GDM1 (cell line): ENCODE results near the gene CCR9.

ENCODE experiments used
- DNase-seq: peaks from one replicate; lab custom pipeline; 2025; lab: John Stamatoyannopoulos, UW

The CCR9 gene

DNA sequence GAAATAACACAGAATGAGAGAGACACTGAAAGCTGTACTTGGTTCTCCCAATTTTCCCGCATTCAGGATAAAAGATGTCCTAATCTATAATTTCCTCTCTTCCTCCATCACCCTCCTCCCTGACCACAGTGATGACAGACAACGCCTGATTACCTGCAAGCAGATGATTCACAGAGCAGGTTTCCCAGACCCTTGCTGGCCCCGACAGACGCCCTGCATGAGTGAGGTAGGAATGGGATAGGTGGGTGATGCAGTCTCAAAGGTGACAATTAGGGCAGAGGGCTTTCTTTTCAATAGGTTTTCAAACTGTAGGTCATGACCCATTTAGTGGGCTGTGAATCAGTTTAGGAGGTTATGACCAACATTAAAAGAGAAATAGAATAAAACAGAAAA, 51.7 kb downstream of the CCR9 start:
- DNase-seq: no peak

DNA sequence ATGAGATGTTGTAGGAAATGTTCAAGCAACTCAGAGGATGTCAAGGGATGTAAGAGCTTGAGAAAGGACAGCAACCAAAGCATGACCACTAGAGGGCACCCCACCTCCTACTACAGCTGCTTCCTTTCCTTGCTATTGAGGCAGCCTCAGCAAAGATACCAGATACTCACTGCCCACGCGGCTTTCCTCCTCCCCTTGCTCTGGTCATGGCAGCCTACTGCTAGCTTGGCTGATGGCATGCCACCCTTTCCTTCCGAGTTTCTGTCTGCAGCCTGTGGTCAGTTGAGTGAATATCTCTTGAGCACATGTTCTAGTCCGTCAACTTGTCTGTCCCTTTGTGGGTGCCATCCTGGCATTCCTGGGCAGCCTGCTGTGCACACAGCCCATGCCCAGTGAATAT, 52.5 kb downstream of the CCR9 start:
- peak; percentile 76 for DNase-seq

DNA sequence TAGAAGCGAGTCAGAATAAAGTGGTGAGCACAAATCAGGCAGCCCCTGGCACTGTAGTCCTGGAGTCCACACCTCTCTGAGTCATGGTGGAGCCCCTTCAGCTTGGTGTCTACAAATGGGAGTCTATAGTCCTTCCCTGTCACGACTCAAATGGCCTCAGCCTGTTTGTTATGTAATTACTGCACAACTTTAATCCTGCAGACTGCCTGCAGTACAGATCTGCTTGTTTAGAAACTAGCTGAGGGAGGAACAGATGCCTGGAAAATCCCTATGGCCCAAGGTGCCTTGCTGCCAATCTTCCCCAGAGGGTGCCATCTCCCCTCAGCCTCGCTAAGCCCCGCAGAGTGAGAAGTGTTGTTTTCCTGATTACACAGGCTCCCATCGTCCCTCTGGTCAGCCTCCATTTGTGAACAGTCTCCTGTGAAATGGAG, 53.0 kb downstream of the CCR9 start:
- DNase-seq: no peak

DNA sequence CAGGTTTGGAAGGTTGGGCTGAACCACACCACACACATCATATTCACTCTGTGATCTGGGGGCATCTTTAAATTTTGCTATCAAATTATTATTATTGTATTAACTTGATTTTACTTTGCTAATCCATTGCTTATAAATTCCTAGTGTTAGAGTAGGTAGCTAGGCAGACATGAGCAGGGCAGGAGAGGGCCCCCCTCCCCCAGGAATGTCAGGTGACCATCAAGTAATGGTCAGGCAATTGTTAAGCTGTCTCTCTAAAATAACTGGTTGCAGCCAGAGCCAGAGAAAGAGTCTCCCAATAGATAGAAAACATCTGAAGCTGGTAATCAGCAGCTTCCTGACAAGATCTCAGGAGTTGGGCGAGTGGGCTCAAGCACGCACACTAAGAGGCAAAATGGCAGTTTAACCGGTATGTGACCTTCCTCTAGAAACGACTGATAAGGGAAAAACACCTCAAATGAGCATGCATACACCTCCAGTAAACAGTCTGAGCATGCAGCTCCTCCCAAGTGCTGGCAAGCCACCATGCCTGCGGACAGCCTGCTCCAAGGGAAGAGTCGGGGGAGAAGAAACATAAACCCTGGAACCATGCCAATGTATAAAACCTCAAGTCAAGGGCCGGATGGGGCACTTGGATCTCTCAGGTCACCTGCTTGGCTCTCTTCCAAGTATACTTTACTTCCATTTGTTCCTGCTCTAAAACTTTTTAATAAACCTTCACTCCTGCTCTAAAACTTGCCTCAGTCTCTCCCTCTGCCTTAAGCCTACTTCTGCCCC, 53.8 kb downstream of the CCR9 start:
- DNase-seq: no peak

DNA sequence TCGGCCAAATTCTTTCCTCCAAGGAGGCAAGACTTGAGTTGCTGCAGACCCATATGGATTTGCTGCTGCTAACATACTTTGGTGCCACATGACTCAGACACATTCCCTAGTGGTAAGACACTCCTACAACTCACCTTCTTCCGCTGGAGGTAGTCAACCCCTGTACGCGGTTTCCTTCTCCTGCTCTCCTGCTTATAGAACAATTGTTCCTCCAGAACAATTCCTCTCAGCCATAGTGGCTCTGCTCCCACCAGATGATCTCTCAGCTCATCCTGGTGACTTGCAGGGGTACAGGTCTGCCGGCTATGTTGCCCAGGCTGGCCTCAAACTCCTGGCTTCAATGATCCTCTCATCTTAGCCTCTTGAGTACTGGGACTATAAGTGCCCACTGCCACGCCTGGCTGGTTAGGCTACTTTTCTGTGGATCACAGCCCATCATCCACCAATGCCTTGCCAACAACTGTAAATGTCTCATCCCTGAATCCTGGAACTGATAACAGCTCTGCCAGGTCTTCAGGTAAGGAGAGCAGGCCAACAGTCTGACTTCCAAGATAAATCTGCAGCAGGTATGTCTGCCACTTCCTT, 54.5 kb downstream of the CCR9 start:
- no peak for DNase-seq

DNA sequence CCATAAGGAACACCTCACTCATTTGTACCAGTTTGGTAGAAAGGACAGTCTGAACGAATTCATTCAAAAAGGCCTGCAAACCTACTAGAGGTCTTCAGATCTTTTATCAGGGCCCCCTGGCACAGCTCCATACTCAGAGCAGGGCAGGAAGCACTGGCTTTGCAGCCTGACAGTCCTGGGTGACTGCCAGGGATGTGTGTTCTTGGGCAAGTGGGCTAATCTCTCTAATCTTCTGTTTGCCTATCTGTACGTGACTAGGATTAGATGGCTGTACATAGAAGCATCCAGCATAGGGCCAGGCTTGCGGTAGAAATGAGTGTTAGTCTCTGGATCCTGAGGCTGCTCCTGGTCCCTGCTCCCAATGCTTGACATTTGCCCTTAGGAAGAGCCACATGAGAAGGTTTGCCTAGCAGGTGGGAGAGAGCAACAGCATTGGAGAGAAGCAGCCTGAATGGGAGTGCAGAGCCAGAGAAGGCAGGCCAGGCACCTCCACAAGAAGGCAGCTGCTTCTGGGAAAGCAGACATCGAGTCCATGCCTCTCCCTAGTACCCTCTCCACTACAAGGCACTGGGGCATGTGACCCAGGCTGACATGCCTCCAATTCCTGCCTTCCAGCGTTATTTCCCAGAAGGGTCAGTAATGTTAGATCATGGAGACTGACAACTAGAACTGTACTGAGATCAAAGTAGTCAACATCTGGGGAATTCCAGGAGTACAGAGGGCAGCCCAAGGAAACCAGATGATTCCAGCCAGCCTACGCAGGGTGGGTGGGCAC, 55.9 kb downstream of the CCR9 start:
- no peak for DNase-seq

DNA sequence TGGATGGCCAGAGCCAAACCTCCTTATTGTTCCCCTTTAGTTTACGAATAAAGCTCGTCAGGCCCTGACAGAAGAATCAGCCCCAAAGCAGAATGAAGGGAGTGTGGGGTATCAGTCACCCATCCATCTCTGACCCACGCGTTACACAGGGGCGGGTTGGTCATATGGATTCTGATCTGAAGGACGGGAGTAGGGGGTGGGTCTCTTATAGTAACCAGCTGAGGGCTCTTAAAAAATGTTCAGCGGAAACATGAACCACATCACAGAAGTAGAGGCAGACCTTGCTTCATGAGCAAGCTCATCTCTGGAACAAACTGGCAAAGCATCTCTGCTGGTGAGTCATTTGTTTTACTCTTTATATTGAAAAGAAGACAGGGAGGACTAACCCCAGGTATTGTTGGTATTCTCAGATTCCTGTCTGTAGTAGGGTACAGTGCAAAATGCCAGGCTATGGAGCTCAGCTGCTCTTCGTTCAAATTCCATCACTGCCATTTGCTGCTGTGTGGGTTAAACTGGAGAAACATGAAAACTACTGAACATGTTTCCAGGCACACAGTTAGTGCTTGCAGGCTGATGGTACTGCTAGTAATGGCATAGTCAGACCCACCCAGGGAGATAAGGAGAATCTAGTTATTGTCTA, 57.0 kb downstream of the CCR9 start, which contains the start of gene CXCR6:
Gene CXCR6 (plus strand): TSS at position 258 of the 640 bp plus-strand sequence. CDS start 3,018 bp downstream, outside the sequence.
- no peak for DNase-seq

DNA sequence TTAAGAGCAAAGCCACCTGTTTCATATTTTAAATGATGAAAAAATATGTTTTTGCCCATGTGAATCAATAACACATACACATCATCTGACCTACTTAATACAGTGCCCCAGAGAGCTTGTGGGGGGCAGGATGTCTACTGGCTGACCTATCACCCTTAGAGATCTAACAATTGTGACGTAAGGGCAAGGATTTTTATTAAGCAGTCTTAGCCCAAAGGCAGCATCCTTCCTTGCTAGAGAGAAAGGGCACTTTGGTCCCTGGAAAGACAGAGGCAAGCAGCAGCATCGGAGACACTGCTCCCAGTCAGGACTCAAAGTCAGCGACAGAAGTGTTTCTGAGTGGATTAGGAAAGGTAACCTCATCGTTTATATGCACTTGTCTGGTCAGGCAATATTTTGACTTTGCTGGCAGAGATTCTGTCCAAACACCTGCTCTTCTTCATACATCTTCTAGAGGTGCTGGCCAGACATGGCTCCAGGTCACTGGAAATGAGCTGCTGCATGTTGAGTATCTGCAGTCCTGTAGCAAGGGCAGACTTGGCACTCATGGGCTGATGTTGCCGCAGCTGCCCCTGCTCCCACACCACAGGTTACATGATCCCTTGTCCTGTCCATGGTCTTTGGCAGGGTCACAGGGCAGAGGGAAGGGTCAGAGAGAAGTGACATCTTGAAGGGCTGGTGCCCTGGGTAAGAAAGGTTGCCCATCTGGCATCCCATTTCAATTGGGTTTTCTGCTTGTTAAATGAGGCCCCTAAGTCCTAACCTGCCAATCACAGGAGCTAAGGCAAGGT, 58.7 kb downstream of the CCR9 start:
- no peak for DNase-seq

DNA sequence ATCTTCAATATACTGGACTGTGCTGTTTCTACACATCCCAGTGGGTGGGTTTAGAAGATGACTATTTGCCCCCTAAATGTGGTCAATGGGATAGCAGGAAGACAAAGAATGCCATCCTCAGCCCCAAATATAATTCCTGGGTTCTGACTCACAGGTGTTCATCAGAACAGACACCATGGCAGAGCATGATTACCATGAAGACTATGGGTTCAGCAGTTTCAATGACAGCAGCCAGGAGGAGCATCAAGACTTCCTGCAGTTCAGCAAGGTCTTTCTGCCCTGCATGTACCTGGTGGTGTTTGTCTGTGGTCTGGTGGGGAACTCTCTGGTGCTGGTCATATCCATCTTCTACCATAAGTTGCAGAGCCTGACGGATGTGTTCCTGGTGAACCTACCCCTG, 60.0 kb downstream of the CCR9 start:
- no peak for DNase-seq

DNA sequence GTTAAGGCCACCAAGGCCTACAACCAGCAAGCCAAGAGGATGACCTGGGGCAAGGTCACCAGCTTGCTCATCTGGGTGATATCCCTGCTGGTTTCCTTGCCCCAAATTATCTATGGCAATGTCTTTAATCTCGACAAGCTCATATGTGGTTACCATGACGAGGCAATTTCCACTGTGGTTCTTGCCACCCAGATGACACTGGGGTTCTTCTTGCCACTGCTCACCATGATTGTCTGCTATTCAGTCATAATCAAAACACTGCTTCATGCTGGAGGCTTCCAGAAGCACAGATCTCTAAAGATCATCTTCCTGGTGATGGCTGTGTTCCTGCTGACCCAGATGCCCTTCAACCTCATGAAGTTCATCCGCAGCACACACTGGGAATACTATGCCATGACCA, 60.5 kb downstream of the CCR9 start:
- no peak for DNase-seq

DNA sequence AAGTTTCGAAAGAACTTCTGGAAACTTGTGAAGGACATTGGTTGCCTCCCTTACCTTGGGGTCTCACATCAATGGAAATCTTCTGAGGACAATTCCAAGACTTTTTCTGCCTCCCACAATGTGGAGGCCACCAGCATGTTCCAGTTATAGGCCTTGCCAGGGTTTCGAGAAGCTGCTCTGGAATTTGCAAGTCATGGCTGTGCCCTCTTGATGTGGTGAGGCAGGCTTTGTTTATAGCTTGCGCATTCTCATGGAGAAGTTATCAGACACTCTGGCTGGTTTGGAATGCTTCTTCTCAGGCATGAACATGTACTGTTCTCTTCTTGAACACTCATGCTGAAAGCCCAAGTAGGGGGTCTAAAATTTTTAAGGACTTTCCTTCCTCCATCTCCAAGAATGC, 61.0 kb downstream of the CCR9 start:
- no peak for DNase-seq

DNA sequence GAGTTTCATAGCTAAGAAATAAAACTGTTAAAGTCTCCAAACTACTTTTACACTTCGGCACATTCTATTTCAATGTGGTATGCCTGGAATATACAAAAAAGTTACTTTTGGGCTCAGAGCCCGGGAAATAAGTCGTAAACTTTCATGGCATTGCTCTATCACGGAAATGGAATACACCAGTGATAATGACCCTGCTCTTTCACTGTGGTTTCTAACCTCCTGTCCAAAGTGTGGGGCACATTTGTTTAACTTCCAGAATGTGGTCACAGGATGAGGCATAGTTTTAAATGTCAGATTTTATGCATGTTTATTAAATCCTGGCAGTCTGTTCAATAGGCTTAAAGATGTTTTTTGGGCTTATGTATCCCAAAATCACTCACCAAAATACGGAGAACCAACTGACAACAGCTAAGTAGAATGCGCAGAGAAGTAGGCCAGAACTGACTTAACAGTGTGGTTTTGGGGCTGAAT, 62.0 kb downstream of the CCR9 start:
- DNase-seq: no peak

DNA sequence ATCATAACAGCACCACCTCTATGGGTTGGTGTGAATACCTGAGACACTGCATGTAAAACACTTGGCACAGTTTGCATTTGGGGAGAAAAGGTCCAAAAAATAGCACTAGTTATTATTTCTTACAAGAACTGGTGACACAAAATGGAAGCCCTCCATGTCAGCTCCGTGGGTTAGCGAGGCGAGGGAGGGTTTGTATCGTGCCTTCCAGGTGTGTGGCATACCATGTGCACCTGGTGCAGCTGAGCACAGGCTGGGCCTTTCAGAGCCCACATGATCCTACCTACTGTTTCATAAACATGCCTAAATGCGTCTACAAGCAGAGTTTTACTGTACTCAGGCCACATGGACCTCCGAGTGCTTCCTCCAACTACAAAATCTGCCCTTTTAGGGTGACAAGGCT, 62.5 kb downstream of the CCR9 start:
- DNase-seq: no peak

DNA sequence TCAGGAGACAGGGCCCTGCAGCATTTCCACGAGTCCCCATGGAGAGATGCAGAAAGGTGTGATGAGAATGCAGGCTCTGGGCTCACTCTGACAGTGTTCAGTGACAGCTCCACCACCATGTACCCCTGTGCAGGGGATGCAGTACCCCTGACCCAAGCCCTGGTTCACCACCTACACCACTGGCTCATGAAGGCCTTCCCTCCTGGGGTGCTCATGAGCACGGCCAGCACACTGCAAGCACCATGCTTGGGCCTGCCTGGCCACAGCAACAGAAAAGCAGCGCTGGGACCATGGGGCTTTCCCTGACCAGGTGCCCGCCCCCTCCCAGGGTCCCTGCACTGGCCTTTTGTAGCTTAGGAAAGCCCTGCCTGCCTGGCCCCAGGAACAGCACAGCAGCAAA, 63.1 kb downstream of the CCR9 start:
- no peak for DNase-seq

DNA sequence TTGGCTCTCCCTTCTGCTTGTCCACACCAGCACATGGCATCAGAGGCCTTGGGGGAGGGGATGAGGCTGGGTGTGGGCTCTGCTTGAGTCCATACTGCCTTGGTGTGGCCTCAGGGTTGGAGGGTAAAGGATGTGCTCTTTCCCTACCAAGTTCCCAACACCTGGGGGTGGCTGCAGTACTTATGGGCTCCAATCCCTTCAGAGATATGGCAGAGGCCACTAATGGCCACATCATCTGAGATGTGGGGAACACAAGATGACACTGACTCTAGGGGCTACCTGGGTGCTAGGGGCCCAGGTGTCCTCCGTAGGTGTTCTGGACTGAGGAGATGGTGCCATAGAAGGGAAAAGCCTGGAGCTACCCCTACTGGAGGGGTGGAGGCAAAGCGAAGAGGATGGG, 63.8 kb downstream of the CCR9 start:
- no peak for DNase-seq

DNA sequence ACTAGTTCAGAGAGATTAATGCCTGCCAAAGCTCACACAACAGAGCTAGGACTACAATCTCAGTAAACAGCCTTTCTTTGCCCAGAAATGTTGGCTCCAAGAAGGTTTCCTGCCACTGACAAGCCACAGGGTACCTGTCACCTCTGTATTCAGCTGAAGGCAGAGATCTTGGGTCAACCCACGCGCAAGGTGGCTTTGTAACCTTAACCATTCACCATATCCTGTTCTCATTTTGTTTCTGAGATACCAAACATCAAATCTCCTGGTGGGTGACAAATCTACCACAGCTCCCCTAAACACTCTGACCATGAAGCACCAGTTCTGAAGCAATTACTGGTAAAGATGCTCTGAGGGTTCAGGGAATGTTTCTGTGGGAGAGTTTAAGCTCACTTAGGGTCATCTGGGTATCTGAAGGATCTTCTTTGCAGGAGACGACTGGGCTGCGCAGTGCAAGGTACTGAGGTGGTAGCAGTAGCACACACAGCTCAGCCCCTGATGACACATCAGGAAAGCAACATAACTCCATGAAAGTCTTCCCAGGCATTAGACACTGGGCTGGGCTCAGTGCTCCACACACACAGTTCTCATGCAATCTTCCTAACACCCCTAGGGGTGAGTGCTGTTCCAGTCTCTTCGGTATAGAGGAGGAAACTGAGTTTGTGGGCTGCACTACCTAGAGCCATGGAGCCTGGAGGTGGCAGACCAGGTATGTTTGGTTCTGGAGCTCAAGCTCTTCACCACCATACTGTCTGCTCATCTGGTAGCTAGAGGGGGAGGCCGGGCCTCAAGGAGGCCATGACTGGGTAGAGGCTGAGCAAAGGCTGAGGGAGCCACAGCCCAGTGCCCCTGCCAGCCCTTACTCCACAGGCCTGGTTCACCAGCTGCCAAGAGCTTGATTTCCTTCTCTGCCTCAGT, 64.6 kb downstream of the CCR9 start:
- no peak for DNase-seq

DNA sequence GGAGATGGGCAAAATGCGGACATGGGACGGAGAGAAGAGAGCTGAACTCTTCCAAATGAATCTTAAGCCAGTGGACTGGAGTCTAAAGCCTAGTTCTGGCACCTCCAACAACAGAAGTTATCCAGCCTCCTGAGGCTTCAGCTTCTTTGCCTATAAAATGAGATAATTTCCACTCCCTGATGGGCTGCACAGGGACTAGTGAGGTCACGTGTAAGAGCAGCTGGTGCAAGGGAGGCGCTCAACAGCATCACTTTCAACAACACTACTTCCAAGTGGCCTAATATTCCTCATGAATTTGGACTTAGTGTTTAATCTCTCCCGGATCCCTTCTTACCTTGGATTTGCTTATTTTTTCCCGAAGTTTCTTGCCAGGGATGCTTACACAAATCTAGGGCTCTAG, 65.6 kb downstream of the CCR9 start:
- no peak for DNase-seq

DNA sequence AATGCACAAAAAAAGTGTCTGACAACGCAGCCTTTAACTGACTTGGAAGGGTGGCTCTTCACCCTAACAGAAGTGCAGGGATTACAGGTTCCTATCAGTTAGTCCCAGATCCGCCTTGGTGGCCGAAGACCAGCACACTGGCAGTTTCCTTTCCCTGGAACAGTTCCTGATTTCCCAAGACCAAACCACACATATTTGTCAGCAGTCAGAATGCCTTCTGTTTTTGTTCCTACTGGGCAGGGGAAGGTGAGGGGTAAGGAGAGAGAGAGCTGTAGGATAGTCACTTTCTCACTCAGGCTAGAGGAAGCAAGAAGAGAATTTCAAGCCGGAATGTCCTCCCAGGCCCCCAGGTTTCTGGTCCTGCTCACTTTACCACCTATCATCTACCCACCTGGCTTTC, 66.1 kb downstream of the CCR9 start:
- DNase-seq: no peak
